Type B pancreatic cell (in vitro differentiated cells): ENCODE data around the gene FRMD1. TPM values are rescaled to one million over a fixed set of nuclear protein-coding genes. Genes with fewer than 3 reads are reported as not detected.

Experiments
- DNase-seq: peaks from one replicate; pipeline ENCODE4 v3.0.0; 2021; ENCODE audit warnings: mixed read lengths; ENCODE audit not compliant: unreplicated experiment; ENCODE audit errors: extremely low spot score
- H3K27ac Mint-ChIP-seq: 2 replicates; pipeline ENCODE4 v1.8.0; 2021; ENCODE audit warnings: mild to moderate bottlenecking, mixed read lengths
- H3K27me3 Mint-ChIP-seq: 2 replicates; pipeline ENCODE4 v1.8.0; 2021; ENCODE audit warnings: mixed read lengths
- H3K36me3 Mint-ChIP-seq: 2 replicates; pipeline ENCODE4 v1.8.0; 2021; ENCODE audit warnings: mixed read lengths
- H3K4me1 Mint-ChIP-seq: one replicate; pipeline ENCODE4 v1.8.0; 2021; ENCODE audit warnings: mixed read lengths; ENCODE audit not compliant: unreplicated experiment
- H3K4me3 Mint-ChIP-seq: 2 replicates; pipeline ENCODE4 v1.8.0; 2021; ENCODE audit warnings: mild to moderate bottlenecking, mixed read lengths
- H3K9me3 Mint-ChIP-seq: 2 replicates; pipeline ENCODE4 v1.8.0; 2021; ENCODE audit warnings: mixed read lengths
- CTCF ChIP-seq: fragments of 200-600 bp; sonication (generic); conservative IDR thresholded peaks from 2 replicates; pipeline ENCODE4 v1.5.0; 2021; ENCODE audit warnings: antibody characterized with exemption, mild to moderate bottlenecking
- total RNA-seq: library from RNA; stranded (reverse); gene quantifications from 2 replicates; pipeline ENCODE4 v1.2.1, GENCODE V29; 2021; ENCODE audit warnings: low replicate concordance

The FRMD1 gene
- total RNA-seq, 1 donor from 2014 or later: 0.17 TPM

GRCh38 chr6:168052291-168052891 is 26.6 kb downstream of the FRMD1 start:
- H3K9me3 Mint-ChIP-seq: no peaks in the 10 kb centered on the region
- no peaks in the 10 kb centered on the region for H3K36me3 Mint-ChIP-seq
- H3K27ac Mint-ChIP-seq: no peak overlapping the region
- H3K4me1 Mint-ChIP-seq: no peaks in the 10 kb centered on the region
- no peak overlapping the region for H3K4me3 Mint-ChIP-seq
- no peak for TF ChIP-seq CTCF
- no peak for DNase-seq
- H3K27me3 Mint-ChIP-seq: no peaks in the 10 kb centered on the region

GRCh38 chr6:168051648-168052047 is 27.4 kb downstream of the FRMD1 start:
- no peaks in the 10 kb centered on the region for H3K4me1 Mint-ChIP-seq
- DNase-seq: no peak
- no peak for TF ChIP-seq CTCF
- H3K4me3 Mint-ChIP-seq: no peak overlapping the region
- H3K27me3 Mint-ChIP-seq: no peaks in the 10 kb centered on the region
- no peak overlapping the region for H3K27ac Mint-ChIP-seq
- H3K36me3 Mint-ChIP-seq: no peaks in the 10 kb centered on the region
- no peaks in the 10 kb centered on the region for H3K9me3 Mint-ChIP-seq

GRCh38 chr6:168050881-168051586 is 28.0 kb downstream of the FRMD1 start:
- H3K27me3 Mint-ChIP-seq: no peaks in the 10 kb centered on the region
- DNase-seq: no peak
- H3K9me3 Mint-ChIP-seq: no peaks in the 10 kb centered on the region
- no peak overlapping the region for H3K27ac Mint-ChIP-seq
- no peak overlapping the region for H3K4me3 Mint-ChIP-seq
- H3K36me3 Mint-ChIP-seq: no peaks in the 10 kb centered on the region
- no peak for TF ChIP-seq CTCF
- H3K4me1 Mint-ChIP-seq: no peaks in the 10 kb centered on the region

- no peaks in the 10 kb centered on the region for H3K36me3 Mint-ChIP-seq
- no peaks in the 10 kb centered on the region for H3K4me1 Mint-ChIP-seq
- no peaks in the 10 kb centered on the region for H3K27me3 Mint-ChIP-seq
- H3K4me3 Mint-ChIP-seq: no peak overlapping the region
- no peak for DNase-seq
- TF ChIP-seq CTCF: no peak
- no peaks in the 10 kb centered on the region for H3K9me3 Mint-ChIP-seq
- H3K27ac Mint-ChIP-seq: no peak overlapping the region
Measured at GRCh38 chr6:168050225-168050880, 28.7 kb downstream of the FRMD1 start.

GRCh38 chr6:168049706-168050224 is 29.2 kb downstream of the FRMD1 start:
- no peak for TF ChIP-seq CTCF
- no peaks in the 10 kb centered on the region for H3K36me3 Mint-ChIP-seq
- no peak overlapping the region for H3K27ac Mint-ChIP-seq
- H3K27me3 Mint-ChIP-seq: no peaks in the 10 kb centered on the region
- no peaks in the 10 kb centered on the region for H3K4me1 Mint-ChIP-seq
- no peak for DNase-seq
- no peaks in the 10 kb centered on the region for H3K9me3 Mint-ChIP-seq
- no peak overlapping the region for H3K4me3 Mint-ChIP-seq
